ENCODE measurements around the gene CSF3R. TPM values are rescaled to one million over a fixed set of nuclear protein-coding genes. Genes with fewer than 3 reads are reported as not detected.

CSF3R gene
- polyA plus RNA-seq, 3 donors = 270 to 1,537 (median 447) TPM

DNA sequence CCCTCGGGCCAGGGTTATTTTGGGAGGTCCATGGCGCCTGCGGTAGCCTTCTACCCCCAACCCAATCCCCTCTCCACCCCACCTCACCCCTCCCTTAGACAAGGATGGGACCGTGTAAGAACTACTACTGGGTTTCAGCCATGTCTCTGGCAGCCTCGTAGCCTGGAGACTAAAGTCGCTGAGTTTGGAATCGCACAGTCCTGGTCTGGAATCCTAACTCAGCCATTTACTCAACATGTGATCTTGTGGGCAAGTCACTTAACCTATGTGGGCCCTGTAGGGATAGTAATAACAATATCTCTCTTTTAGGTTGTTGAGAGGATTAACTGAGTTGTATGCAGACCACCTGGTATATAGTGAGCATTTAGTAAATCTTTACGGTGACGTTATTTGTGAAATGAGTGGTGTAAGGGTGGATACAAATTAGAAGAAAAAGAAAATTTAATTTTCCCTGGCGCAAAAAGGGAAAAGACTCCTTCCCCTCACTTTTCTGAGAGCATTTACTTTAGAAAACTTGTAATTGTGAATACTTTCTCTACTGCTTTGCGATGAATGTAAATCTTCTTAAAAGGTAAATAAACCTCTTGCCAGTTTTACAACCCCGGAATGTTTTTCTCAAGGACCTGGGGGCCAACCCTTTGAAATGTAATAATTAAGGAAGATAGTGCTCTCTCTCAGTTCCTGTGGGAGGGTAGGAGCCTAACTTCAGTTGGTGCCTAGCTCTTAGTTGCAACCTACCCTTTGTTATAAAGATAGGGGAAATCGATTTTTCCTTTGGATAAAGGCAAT is 17.9 kb downstream of the CSF3R start:
- no peaks in the 10 kb centered on the region for H3K9me3 Mint-ChIP-seq
- intact Hi-C loops (cut with micrococcal nuclease) = loop anchor here in 1 of 2 donors (2.0 kb wide), 1 partner anchor 22 kb away; no protein-coding TSS in a partner anchor
- Histone ChIP-seq H3K9me3 (replicated peaks in 1 of 2; ENCODE audit: control insufficient read depth in 1 of 2, insufficient read depth in 1 of 2, low read length in 2 of 2) (no peaks in the 10 kb centered on the region), H3K79me2 (ENCODE audit: insufficient read depth, low read length) (peaks cover 9% of the 10 kb centered on the region), H3K9ac (ENCODE audit: insufficient read depth, low read length, poor library complexity, severe bottlenecking) (peak overlapping the region; percentile 81), H3K36me3 (replicated peaks in 1 of 2; ENCODE audit: control insufficient read depth in 1 of 2, insufficient read depth in 2 of 2, low read length in 2 of 2) (peaks cover 51 to 67% of the 10 kb centered on the region in 2 donors), H3K4me2 (replicated peaks; ENCODE audit: extremely low read depth, low read length, poor library complexity, severe bottlenecking) (peak overlapping the region; percentile 90), H3K4me1 (ENCODE audit: control insufficient read depth in 1 of 2, insufficient read depth in 2 of 2, low read length in 2 of 2) (peaks cover 31 to 33% of the 10 kb centered on the region in 2 donors), H2AFZ (ENCODE audit: insufficient read depth, low read depth, low read length, poor library complexity, severe bottlenecking) (peak overlapping the region; percentile 94), H3K4me3 (replicated peaks in 1 of 3; ENCODE audit: low read depth in 2 of 3, low read length in 3 of 3) (peak overlapping the region; percentile 35 to 99 (median 88)), H3K27ac (ENCODE audit: low read depth in 1 of 2, low read length in 2 of 2) (peak overlapping the region; percentile 91 to 99), H4K20me1 (ENCODE audit: insufficient read depth, low read length) (peaks cover 11% of the 10 kb centered on the region), H3K27me3 (ENCODE audit: control insufficient read depth in 2 of 2, insufficient read depth in 2 of 2, low read length in 2 of 2) (no peaks in the 10 kb centered on the region)
- H3K27ac Mint-ChIP-seq = peak overlapping the region; percentile 93 to 98 (median 96)
- H3K4me1 Mint-ChIP-seq = peaks cover 34% of the 10 kb centered on the region
- H3K4me3 Mint-ChIP-seq = peak overlapping the region; percentile 92 to 98
- WGBS (ENCODE audit: insufficient coverage) = 0% methylated on average over 4 of the region's 13 CpGs
- peaks cover 62 to 70% of the 10 kb centered on the region in 2 donors for H3K36me3 Mint-ChIP-seq
- peaks cover 0 to 4% (median 3%) of the 10 kb centered on the region in 3 donors for H3K27me3 Mint-ChIP-seq (ENCODE audit: low read depth in 3 of 3)
- TF ChIP-seq, protein P1, sequence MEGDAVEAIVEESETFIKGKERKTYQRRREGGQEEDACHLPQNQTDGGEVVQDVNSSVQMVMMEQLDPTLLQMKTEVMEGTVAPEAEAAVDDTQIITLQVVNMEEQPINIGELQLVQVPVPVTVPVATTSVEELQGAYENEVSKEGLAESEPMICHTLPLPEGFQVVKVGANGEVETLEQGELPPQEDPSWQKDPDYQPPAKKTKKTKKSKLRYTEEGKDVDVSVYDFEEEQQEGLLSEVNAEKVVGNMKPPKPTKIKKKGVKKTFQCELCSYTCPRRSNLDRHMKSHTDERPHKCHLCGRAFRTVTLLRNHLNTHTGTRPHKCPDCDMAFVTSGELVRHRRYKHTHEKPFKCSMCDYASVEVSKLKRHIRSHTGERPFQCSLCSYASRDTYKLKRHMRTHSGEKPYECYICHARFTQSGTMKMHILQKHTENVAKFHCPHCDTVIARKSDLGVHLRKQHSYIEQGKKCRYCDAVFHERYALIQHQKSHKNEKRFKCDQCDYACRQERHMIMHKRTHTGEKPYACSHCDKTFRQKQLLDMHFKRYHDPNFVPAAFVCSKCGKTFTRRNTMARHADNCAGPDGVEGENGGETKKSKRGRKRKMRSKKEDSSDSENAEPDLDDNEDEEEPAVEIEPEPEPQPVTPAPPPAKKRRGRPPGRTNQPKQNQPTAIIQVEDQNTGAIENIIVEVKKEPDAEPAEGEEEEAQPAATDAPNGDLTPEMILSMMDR (IDR thresholded peaks at IDR 0.05) = no peak
- DNase-seq = no peak

DNA sequence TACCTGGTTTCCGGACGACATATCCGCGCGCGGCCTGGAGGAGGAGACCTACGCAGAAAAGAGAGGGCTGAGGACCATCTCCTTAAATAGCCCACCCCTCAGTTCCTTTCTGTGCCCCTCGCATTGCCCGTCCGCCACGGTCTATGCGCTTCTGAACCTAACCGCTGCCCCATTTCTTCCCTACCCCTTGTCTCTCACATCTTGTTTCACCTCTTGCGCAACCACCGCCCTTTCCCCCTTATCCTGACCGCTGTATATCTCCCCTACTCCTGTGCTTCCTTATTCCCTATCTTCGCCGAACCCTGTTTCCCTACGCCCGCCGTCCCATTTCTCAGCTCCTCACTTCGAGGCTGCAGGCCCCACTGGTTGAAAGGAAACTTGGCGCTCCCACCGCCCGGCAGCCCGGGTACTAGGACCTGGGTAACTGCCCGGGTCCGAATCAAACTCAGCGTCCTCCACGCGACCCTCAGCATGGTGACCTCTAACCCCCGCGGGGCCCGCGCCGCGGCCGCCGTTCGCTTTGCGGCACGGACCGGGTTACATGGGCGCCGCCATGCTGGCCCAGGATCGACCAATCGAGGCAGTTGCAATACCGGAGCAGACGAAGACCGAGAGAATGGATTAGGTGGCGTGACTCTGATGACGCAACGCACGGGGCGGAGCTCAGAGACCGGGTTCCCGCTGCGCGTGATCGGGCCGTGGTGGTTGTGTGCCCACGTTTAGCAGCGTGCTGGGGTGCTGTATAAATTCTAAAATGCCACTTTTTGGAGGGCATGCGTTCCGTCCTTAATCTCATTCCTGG is 18.7 kb downstream of the CSF3R start, which contains the start of gene MRPS15:
Gene MRPS15 (minus strand): TSS at position 582 of the 802 bp plus-strand sequence. CDS start 109 bp downstream, at position 473.
- peak within 1 kb of the TSS; percentile 92 to 98 for H3K4me3 Mint-ChIP-seq

More for the DNA sequence above, 18.7 kb downstream of the CSF3R start, which contains the start of gene MRPS15:
- Histone ChIP-seq H3K27me3 (ENCODE audit: control insufficient read depth in 2 of 2, insufficient read depth in 2 of 2, low read length in 2 of 2) (no peaks in the 10 kb centered on the region), H4K20me1 (ENCODE audit: insufficient read depth, low read length) (peaks cover 3% of the 10 kb centered on the region), H3K4me2 (replicated peaks; ENCODE audit: extremely low read depth, low read length, poor library complexity, severe bottlenecking) (peak within 1 kb of the TSS; percentile 90), H2AFZ (ENCODE audit: insufficient read depth, low read depth, low read length, poor library complexity, severe bottlenecking) (peak within 1 kb of the TSS; percentile 94), H3K4me1 (ENCODE audit: control insufficient read depth in 1 of 2, insufficient read depth in 2 of 2, low read length in 2 of 2) (peaks cover 35 to 40% of the 10 kb centered on the region in 2 donors), H3K36me3 (replicated peaks in 1 of 2; ENCODE audit: control insufficient read depth in 1 of 2, insufficient read depth in 2 of 2, low read length in 2 of 2) (peaks cover 43 to 64% of the 10 kb centered on the region in 2 donors), H3K27ac (ENCODE audit: low read depth in 1 of 2, low read length in 2 of 2) (peak within 1 kb of the TSS; percentile 91 to 99), H3K9me3 (replicated peaks in 1 of 2; ENCODE audit: control insufficient read depth in 1 of 2, insufficient read depth in 1 of 2, low read length in 2 of 2) (no peaks in the 10 kb centered on the region), H3K9ac (ENCODE audit: insufficient read depth, low read length, poor library complexity, severe bottlenecking) (peak within 1 kb of the TSS; percentile 81), H3K79me2 (ENCODE audit: insufficient read depth, low read length) (peaks cover 9% of the 10 kb centered on the region), H3K4me3 (replicated peaks in 1 of 3; ENCODE audit: low read depth in 2 of 3, low read length in 3 of 3) (peak within 1 kb of the TSS; percentile 71 to 99 (median 88))
- Mint-ChIP-seq H3K27ac (peak within 1 kb of the TSS; percentile 93 to 98 (median 96)), H3K36me3 (peaks cover 64 to 69% of the 10 kb centered on the region in 2 donors), H3K4me1 (peaks cover 40% of the 10 kb centered on the region), H3K27me3 (ENCODE audit: low read depth in 3 of 3) (peaks cover 0 to 4% (median 3%) of the 10 kb centered on the region in 3 donors), H3K9me3 (no peaks in the 10 kb centered on the region)
- WGBS (ENCODE audit: insufficient coverage) = under 1% methylated on average over 65 of the region's 65 CpGs
- DNase-seq = peak; percentile 96
- intact Hi-C loops (cut with micrococcal nuclease) = loop anchor here in 1 of 2 donors (2.0 kb wide), 1 partner anchor 23 kb away; no protein-coding TSS in a partner anchor
- TF ChIP-seq, protein P1 (IDR thresholded peaks at IDR 0.05) = no peak
